ENCODE measurements around the gene GDF9. TPM values are rescaled to one million over a fixed set of nuclear protein-coding genes. Genes with fewer than 3 reads are reported as not detected.

Gene GDF9
- total RNA-seq, 1 experiment from 2014 or later, result 0.42 TPM

DNA sequence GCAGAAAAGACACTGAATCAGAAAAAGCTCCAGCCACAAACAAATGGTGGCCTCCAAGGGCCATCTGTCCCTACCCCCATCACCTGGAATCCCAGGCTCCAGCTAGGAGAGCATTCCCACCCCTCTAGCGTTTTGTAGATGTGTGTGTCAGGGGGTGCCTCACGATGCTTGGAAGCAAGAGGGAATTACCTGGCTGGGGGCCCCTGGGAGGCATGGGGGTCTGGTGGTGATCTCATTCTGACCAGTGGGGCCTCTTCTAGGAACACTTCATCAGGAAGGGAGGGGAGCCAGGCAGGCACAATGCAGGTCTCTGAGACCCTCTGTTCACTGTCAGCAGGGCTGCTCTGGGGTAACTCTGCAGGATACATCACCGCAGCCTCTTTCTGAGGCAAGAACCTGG lies 41.8 kb downstream of the GDF9 start:
- Mint-ChIP-seq H3K36me3 (no peaks in the 10 kb centered on the region), H3K9me3 (no peaks in the 10 kb centered on the region), H3K27ac (no peak overlapping the region), H3K27me3 (ENCODE audit: low read depth) (peaks cover 67% of the 10 kb centered on the region), H3K4me3 (peak overlapping the region; percentile 55), H3K4me1 (peaks cover 19% of the 10 kb centered on the region)
- no peak for ATAC-seq
- TF ChIP-seq NFE2L1 (CRISPR knock-in tag; IDR thresholded peaks at IDR 0.05) (no peak), IRF2 (CRISPR knock-in tag; IDR thresholded peaks at IDR 0.05; ENCODE audit: borderline replicate concordance, low read depth) (no peak), JUN (CRISPR knock-in tag; IDR thresholded peaks at IDR 0.05) (no peak), SOX15 (CRISPR knock-in tag; IDR thresholded peaks at IDR 0.05) (no peak), ZNF671 (CRISPR knock-in tag; IDR thresholded peaks at IDR 0.05) (no peak)
- TF ChIP-seq, protein P1, sequence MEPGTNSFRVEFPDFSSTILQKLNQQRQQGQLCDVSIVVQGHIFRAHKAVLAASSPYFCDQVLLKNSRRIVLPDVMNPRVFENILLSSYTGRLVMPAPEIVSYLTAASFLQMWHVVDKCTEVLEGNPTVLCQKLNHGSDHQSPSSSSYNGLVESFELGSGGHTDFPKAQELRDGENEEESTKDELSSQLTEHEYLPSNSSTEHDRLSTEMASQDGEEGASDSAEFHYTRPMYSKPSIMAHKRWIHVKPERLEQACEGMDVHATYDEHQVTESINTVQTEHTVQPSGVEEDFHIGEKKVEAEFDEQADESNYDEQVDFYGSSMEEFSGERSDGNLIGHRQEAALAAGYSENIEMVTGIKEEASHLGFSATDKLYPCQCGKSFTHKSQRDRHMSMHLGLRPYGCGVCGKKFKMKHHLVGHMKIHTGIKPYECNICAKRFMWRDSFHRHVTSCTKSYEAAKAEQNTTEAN (CRISPR knock-in tag; IDR thresholded peaks at IDR 0.05), result no peak
- POLR2A ChIA-PET, result interaction anchor here (1.1 kb wide), 1 partner anchor 42 kb away, joined by 3 read pairs; the partner anchor contains the start of genes GDF9 and UQCRQ
- CTCF ChIA-PET, result interaction anchor here (1.3 to 3.1 kb wide), 6 partner anchors 10 to 298 kb away, joined by 4 to 42 read pairs (median 10); partner anchors contain the start of genes GDF9, KIF3A, SOWAHA and UQCRQ
- DNase-seq (ENCODE audit: low spot score), result no peak

DNA sequence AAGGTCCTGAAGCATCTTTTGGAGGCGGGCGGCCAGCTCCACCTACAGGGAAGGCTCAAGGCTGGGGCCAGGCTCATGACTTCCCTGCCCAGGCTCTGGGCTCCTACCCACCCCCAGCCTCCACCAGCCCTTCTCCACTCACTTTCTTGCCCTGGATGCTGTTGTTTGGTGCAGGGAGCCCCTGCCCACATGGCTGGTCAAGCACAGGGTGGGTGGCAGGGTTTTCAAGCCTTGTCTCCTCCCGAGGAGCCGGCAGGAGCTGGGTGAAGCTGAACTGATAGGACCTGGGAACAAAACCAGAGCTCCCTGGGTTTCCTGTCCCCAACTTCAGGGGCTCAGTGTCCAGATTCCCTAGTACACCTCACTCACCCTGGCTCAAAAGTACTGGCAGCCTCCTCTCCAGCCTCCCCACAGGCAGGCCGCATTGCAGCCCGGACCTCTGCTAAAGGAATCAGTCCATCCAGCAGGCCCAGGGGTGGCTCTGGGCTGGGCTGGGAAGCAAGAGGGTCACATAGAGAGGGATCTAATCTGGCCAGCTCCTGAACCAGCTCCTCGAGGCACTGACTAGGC lies 42.7 kb downstream of the GDF9 start:
- POLR2A ChIA-PET, result interaction anchor here (0.6 to 1.7 kb wide), 5 partner anchors 10 to 334 kb away, joined by 3 to 7 read pairs (median 5); partner anchors contain the start of genes HSPA4 and SOWAHA
- CTCF ChIA-PET, result interaction anchor here (0.7 to 3.1 kb wide), 21 partner anchors 10 to 551 kb away, joined by 3 to 42 read pairs (median 4); partner anchors contain the start of genes CCNI2, GDF9, IL13 and KIF3A
- TF ChIP-seq NR3C1 (CRISPR knock-in tag; conservative IDR thresholded peaks at IDR 0.05; ENCODE audit: low read depth) (no peak), KAT7 (CRISPR knock-in tag; IDR thresholded peaks at IDR 0.05; ENCODE audit: borderline replicate concordance) (no peak), ZNF138 (CRISPR knock-in tag; conservative IDR thresholded peaks at IDR 0.05) (0 out of 2 replicates have a peak, but pooled peaks have one; percentile 3), RELA (CRISPR knock-in tag; IDR thresholded peaks at IDR 0.05; ENCODE audit: borderline replicate concordance) (no peak), TCF7 (CRISPR knock-in tag; IDR thresholded peaks at IDR 0.05; ENCODE audit: low read depth) (no peak), CREM (CRISPR knock-in tag; IDR thresholded peaks at IDR 0.05) (0 out of 2 replicates have a peak, but pooled peaks have one; percentile 2)
- TF ChIP-seq, protein P2, sequence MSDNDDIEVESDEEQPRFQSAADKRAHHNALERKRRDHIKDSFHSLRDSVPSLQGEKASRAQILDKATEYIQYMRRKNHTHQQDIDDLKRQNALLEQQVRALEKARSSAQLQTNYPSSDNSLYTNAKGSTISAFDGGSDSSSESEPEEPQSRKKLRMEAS (CRISPR knock-in tag; IDR thresholded peaks at IDR 0.05), result peak; percentile 48
- TF ChIP-seq, protein P3, sequence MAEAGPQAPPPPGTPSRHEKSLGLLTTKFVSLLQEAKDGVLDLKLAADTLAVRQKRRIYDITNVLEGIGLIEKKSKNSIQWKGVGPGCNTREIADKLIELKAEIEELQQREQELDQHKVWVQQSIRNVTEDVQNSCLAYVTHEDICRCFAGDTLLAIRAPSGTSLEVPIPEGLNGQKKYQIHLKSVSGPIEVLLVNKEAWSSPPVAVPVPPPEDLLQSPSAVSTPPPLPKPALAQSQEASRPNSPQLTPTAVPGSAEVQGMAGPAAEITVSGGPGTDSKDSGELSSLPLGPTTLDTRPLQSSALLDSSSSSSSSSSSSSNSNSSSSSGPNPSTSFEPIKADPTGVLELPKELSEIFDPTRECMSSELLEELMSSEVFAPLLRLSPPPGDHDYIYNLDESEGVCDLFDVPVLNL (CRISPR knock-in tag; IDR thresholded peaks at IDR 0.05; ENCODE audit: borderline replicate concordance, low read depth), result no peak
- TF ChIP-seq, protein P4, sequence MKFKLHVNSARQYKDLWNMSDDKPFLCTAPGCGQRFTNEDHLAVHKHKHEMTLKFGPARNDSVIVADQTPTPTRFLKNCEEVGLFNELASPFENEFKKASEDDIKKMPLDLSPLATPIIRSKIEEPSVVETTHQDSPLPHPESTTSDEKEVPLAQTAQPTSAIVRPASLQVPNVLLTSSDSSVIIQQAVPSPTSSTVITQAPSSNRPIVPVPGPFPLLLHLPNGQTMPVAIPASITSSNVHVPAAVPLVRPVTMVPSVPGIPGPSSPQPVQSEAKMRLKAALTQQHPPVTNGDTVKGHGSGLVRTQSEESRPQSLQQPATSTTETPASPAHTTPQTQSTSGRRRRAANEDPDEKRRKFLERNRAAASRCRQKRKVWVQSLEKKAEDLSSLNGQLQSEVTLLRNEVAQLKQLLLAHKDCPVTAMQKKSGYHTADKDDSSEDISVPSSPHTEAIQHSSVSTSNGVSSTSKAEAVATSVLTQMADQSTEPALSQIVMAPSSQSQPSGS (CRISPR knock-in tag; IDR thresholded peaks at IDR 0.05; ENCODE audit: borderline replicate concordance, low read depth), result no peak
- peaks cover 21% of the 10 kb centered on the region for H3K4me1 Mint-ChIP-seq
- no peak overlapping the region for H3K27ac Mint-ChIP-seq
- no peak for ATAC-seq
- no peaks in the 10 kb centered on the region for H3K36me3 Mint-ChIP-seq
- peaks cover 66% of the 10 kb centered on the region for H3K27me3 Mint-ChIP-seq (ENCODE audit: low read depth)
- peak overlapping the region; percentile 45 for H3K4me3 Mint-ChIP-seq
- no peaks in the 10 kb centered on the region for H3K9me3 Mint-ChIP-seq
- DNase-seq (ENCODE audit: low spot score), result no peak

DNA sequence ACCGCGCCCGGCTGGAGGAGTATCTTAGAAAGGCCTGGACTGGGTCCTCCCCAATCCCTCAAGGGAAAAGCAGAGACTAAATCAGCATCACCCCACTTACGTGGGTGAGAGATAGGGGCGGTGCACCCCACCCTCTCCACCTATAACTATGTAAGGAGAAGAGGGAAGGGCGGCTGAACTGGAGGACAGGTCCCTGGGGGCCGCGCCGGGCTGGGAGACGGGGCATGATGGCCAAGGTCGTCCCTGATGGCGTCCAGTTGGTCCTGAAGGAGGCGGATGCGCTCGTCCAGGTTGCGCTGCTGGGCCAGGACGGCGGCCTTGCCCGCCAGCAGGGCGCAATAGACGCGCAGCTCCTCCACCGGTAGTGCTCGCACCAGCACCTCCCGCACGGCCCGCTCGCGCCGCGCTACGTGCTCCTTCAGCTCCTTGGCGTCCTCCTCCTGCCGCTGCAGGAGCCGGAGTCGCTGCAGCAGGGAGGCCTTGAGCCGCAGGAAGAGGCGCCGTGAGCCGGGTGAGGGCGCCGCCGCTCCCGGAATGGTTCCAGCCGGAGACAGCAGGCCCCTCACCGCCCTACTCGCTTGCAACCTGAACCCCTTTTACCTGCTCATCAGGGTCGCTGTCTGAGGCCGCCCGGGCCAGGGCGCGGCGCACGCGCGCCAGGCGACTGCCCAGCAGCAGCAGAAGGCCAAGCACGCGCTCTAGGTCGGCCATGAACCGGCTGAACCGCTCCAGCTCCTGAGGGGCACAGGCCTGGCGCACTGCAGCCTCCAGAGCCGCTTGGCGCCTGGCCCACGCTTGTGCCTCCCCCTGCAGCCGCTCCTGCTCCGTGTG lies 43.4 kb downstream of the GDF9 start:
- CTCF ChIA-PET, result interaction anchor here (0.7 to 3.1 kb wide), 22 partner anchors 9 to 550 kb away, joined by 3 to 42 read pairs (median 4); partner anchors contain the start of genes CCNI2, GDF9, IL13 and KIF3A
- Mint-ChIP-seq H3K4me3 (peak overlapping the region; percentile 45), H3K27ac (no peak overlapping the region), H3K27me3 (ENCODE audit: low read depth) (peaks cover 64% of the 10 kb centered on the region), H3K36me3 (no peaks in the 10 kb centered on the region), H3K9me3 (no peaks in the 10 kb centered on the region), H3K4me1 (peaks cover 21% of the 10 kb centered on the region)
- POLR2A ChIA-PET, result interaction anchor here (0.5 to 1.7 kb wide), 7 partner anchors 9 to 333 kb away, joined by 3 to 7 read pairs (median 5); partner anchors contain the start of genes HSPA4 and SOWAHA
- ATAC-seq (peak; percentile 66), DNase-seq (ENCODE audit: low spot score) (peak; percentile 87)
- TF ChIP-seq ATF1 (CRISPR knock-in tag; IDR thresholded peaks at IDR 0.05) (no peak), GTF2I (CRISPR knock-in tag; conservative IDR thresholded peaks at IDR 0.05) (no peak), TP53 (CRISPR knock-in tag; IDR thresholded peaks at IDR 0.05) (peak; percentile 93; the same call in 1 of the 2 replicates), ZNF263 (CRISPR knock-in tag; IDR thresholded peaks at IDR 0.05; ENCODE audit: low read depth) (peak; percentile 99)
- TF ChIP-seq, protein P5, sequence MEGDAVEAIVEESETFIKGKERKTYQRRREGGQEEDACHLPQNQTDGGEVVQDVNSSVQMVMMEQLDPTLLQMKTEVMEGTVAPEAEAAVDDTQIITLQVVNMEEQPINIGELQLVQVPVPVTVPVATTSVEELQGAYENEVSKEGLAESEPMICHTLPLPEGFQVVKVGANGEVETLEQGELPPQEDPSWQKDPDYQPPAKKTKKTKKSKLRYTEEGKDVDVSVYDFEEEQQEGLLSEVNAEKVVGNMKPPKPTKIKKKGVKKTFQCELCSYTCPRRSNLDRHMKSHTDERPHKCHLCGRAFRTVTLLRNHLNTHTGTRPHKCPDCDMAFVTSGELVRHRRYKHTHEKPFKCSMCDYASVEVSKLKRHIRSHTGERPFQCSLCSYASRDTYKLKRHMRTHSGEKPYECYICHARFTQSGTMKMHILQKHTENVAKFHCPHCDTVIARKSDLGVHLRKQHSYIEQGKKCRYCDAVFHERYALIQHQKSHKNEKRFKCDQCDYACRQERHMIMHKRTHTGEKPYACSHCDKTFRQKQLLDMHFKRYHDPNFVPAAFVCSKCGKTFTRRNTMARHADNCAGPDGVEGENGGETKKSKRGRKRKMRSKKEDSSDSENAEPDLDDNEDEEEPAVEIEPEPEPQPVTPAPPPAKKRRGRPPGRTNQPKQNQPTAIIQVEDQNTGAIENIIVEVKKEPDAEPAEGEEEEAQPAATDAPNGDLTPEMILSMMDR (IDR thresholded peaks at IDR 0.05), result no peak
- TF ChIP-seq, protein P6, sequence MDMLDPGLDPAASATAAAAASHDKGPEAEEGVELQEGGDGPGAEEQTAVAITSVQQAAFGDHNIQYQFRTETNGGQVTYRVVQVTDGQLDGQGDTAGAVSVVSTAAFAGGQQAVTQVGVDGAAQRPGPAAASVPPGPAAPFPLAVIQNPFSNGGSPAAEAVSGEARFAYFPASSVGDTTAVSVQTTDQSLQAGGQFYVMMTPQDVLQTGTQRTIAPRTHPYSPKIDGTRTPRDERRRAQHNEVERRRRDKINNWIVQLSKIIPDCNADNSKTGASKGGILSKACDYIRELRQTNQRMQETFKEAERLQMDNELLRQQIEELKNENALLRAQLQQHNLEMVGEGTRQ (CRISPR knock-in tag; IDR thresholded peaks at IDR 0.05), result peak; percentile 11; the same call in 1 of the 2 replicates
- TF ChIP-seq, protein P1 (CRISPR knock-in tag; IDR thresholded peaks at IDR 0.05), result peak; percentile 91; the same call in 1 of the 2 replicates
